PFSK-1 (cell line): Measurements from ENCODE around the gene TICAM1.

Source experiments
- FOXP2 ChIP-seq: optimal IDR thresholded peaks from 2 replicates; pipeline ENCODE3; 2011; ENCODE audit warnings: borderline replicate concordance, control low read depth, inconsistent platforms; ENCODE audit not compliant: insufficient read depth; ENCODE audit errors: extremely low read length, extremely low read depth
- POLR2AphosphoS5 ChIP-seq: IDR thresholded peaks from 2 replicates; pipeline ENCODE4 v1.6.1; 2012; ENCODE audit warnings: low read depth, mild to moderate bottlenecking, control low read depth, low read length, moderate library complexity
- REST ChIP-seq, 2 experiments: IDR thresholded peaks; 2 replicates each; pipeline versions ENCODE4 v1.6.1 to v1.8.0; 2011 to 2012; ENCODE audit warnings: low read depth in 2 of 2, low read length in 2 of 2, control low read depth in 1 of 2, inconsistent platforms in 1 of 2, mild to moderate bottlenecking in 1 of 2, moderate library complexity in 1 of 2; ENCODE audit not compliant: insufficient read depth in 1 of 2
- SIN3A ChIP-seq: IDR thresholded peaks from 2 replicates; pipeline ENCODE4 v1.6.1; 2012; ENCODE audit warnings: mild to moderate bottlenecking, low read length, moderate library complexity, borderline replicate concordance; ENCODE audit not compliant: insufficient read depth
- TAF1 ChIP-seq: IDR thresholded peaks from 2 replicates; pipeline ENCODE4 v1.6.1; 2012; ENCODE audit warnings: low read length, control low read depth, borderline replicate concordance; ENCODE audit not compliant: insufficient read depth

The TICAM1 gene

GRCh38 chr19:4849019-4849418 lies 17.5 kb upstream of the TICAM1 start:
- TF ChIP-seq TAF1, result no peak
- no peak for TF ChIP-seq POLR2AphosphoS5
- no peak for TF ChIP-seq REST (IDR thresholded peaks at IDR 0.05; ENCODE audit: insufficient read depth in 1 of 2, low read depth in 2 of 2, low read length in 2 of 2)
- TF ChIP-seq SIN3A, result no peak
- TF ChIP-seq FOXP2, result no peak

GRCh38 chr19:4847190-4847973 lies 15.9 kb upstream of the TICAM1 start:
- TF ChIP-seq TAF1 (no peak), SIN3A (no peak), FOXP2 (no peak), REST (IDR thresholded peaks at IDR 0.05; ENCODE audit: insufficient read depth in 1 of 2, low read depth in 2 of 2, low read length in 2 of 2) (no peak), POLR2AphosphoS5 (no peak)

GRCh38 chr19:4844348-4845179 lies 13.1 kb upstream of the TICAM1 start:
- no peak for TF ChIP-seq POLR2AphosphoS5

- no peak for TF ChIP-seq POLR2AphosphoS5
Measured at GRCh38 chr19:4843647-4843965, 12.1 kb upstream of the TICAM1 start.

GRCh38 chr19:4839192-4839591 lies 7.7 kb upstream of the TICAM1 start:
- TF ChIP-seq FOXP2 (no peak), REST (IDR thresholded peaks at IDR 0.05; ENCODE audit: insufficient read depth in 1 of 2, low read depth in 2 of 2, low read length in 2 of 2) (no peak), POLR2AphosphoS5 (no peak), TAF1 (no peak), SIN3A (no peak)

GRCh38 chr19:4832776-4833175 lies 1.3 kb upstream of the TICAM1 start:
- TF ChIP-seq REST (IDR thresholded peaks at IDR 0.05; ENCODE audit: insufficient read depth in 1 of 2, low read depth in 2 of 2, low read length in 2 of 2) (no peak), FOXP2 (no peak), SIN3A (no peak), TAF1 (no peak), POLR2AphosphoS5 (no peak)
